GM12878 (cell line): ENCODE data around the gene MPHOSPH9. TPM values are rescaled to one million over a fixed set of nuclear protein-coding genes. Genes with fewer than 3 reads are reported as not detected.
A peak's percentile ranks its signal among the peaks of the same experiment; 100 is the strongest.

ENCODE experiments used
- CHD4 ChIP-seq: fragments of 200-600 bp; sonication (generic); IDR thresholded peaks from 2 replicates; pipeline ENCODE4 v1.6.1; 2016; ENCODE audit warnings: mild to moderate bottlenecking
- CREB1 ChIP-seq: IDR thresholded peaks from 2 replicates; pipeline ENCODE4 v1.6.1; 2012; ENCODE audit warnings: low read depth, mild to moderate bottlenecking, inconsistent platforms
- CREM ChIP-seq: IDR thresholded peaks from 2 replicates; pipeline ENCODE4 v1.6.1; 2014; ENCODE audit warnings: antibody characterized with exemption, low read depth
- DPF2 ChIP-seq: fragments of 450-650 bp; IDR thresholded peaks from 2 replicates; pipeline ENCODE4 v1.6.1; 2017; ENCODE audit warnings: mild to moderate bottlenecking
- E4F1 ChIP-seq: fragments of 450-650 bp; IDR thresholded peaks from 2 replicates; pipeline ENCODE4 v1.6.1; 2018; ENCODE audit warnings: borderline replicate concordance, mild to moderate bottlenecking; ENCODE audit not compliant: partially characterized antibody
- ESRRA ChIP-seq: IDR thresholded peaks from 2 replicates; pipeline ENCODE4 v1.6.1; 2012; ENCODE audit warnings: mild to moderate bottlenecking, low read length, improper control_type of control experiment
- IKZF1 ChIP-seq: fragments of 450-650 bp; conservative IDR thresholded peaks from 2 replicates; pipeline ENCODE4 v1.6.1; 2017; ENCODE audit warnings: antibody characterized with exemption, mild to moderate bottlenecking
- JUND ChIP-seq: IDR thresholded peaks from 2 replicates; pipeline ENCODE4 v1.6.1; 2012; ENCODE audit warnings: low read depth, mild to moderate bottlenecking, low read length, improper control_type of control experiment, moderate library complexity
- KAT2A ChIP-seq: conservative IDR thresholded peaks from 2 replicates; pipeline ENCODE4 v1.6.1; 2011; ENCODE audit warnings: low read depth, low read length; ENCODE audit not compliant: control insufficient read depth
- LARP7 ChIP-seq: fragments of 450-650 bp; IDR thresholded peaks from 2 replicates; pipeline ENCODE4 v1.6.1; 2017; ENCODE audit warnings: mild to moderate bottlenecking
- MEF2A ChIP-seq: IDR thresholded peaks from 2 replicates; pipeline ENCODE4 v1.6.1; 2011; ENCODE audit warnings: low read depth, mild to moderate bottlenecking, low read length, moderate library complexity; ENCODE audit not compliant: insufficient read depth
- MTA2 ChIP-seq: fragments of 450-650 bp; IDR thresholded peaks from 2 replicates; pipeline ENCODE4 v1.6.1; 2016; ENCODE audit warnings: low read depth, mild to moderate bottlenecking, moderate library complexity
- MYB ChIP-seq: fragments of 150-350 bp; IDR thresholded peaks from 2 replicates; pipeline ENCODE4 v1.6.1; 2014; ENCODE audit warnings: mild to moderate bottlenecking, low read depth, low read length, borderline replicate concordance
- NR2F1 ChIP-seq: fragments of 450-650 bp; conservative IDR thresholded peaks from 2 replicates; pipeline ENCODE4 v1.6.1; 2017; ENCODE audit warnings: mild to moderate bottlenecking
- NRF1 ChIP-seq: conservative IDR thresholded peaks from 2 replicates; pipeline ENCODE4 v1.6.1; 2011; ENCODE audit warnings: mild to moderate bottlenecking, low read depth, low read length, improper control_type of control experiment
- POLR2AphosphoS2 ChIP-seq: IDR thresholded peaks from 2 replicates; pipeline ENCODE4 v1.6.1; 2011; ENCODE audit warnings: low read depth, mild to moderate bottlenecking, low read length, improper control_type of control experiment, moderate library complexity
- SRF ChIP-seq, 2 experiments: IDR thresholded peaks; 2 replicates each; pipeline ENCODE4 v1.6.1; 2011; ENCODE audit warnings: low read depth in 2 of 2, low read length in 2 of 2, mild to moderate bottlenecking in 1 of 2, moderate library complexity in 1 of 2
- STAT1 ChIP-seq: fragments of 450-650 bp; conservative IDR thresholded peaks from 2 replicates; pipeline ENCODE4 v1.6.1; 2014; ENCODE audit warnings: antibody characterized with exemption, mild to moderate bottlenecking
- SUPT20H ChIP-seq: IDR thresholded peaks from 2 replicates; pipeline ENCODE4 v1.6.1; 2011; ENCODE audit warnings: low read depth, mild to moderate bottlenecking, low read length, moderate library complexity, borderline replicate concordance; ENCODE audit not compliant: control insufficient read depth
- TARDBP ChIP-seq: IDR thresholded peaks from 2 replicates; pipeline ENCODE4 v1.6.1; 2016; ENCODE audit warnings: borderline replicate concordance
- TCF3 ChIP-seq: IDR thresholded peaks from 2 replicates; pipeline ENCODE4 v1.6.1; 2012; ENCODE audit warnings: low read depth, mild to moderate bottlenecking, low read length, borderline replicate concordance; ENCODE audit not compliant: insufficient read depth
- ZBED1 ChIP-seq: IDR thresholded peaks from 2 replicates; pipeline ENCODE4 v1.6.1; 2016; ENCODE audit warnings: borderline replicate concordance
- ZNF207 ChIP-seq: fragments of 450-650 bp; IDR thresholded peaks from 2 replicates; pipeline ENCODE4 v1.6.1; 2014; ENCODE audit warnings: antibody characterized with exemption, mild to moderate bottlenecking, borderline replicate concordance
- ZNF217 ChIP-seq: fragments of 450-650 bp; IDR thresholded peaks from 2 replicates; pipeline ENCODE4 v1.6.1; 2017; ENCODE audit warnings: antibody characterized with exemption, mild to moderate bottlenecking
- ZNF274 ChIP-seq: IDR thresholded peaks from one replicate; pipeline ENCODE4 v1.8.0; 2011; ENCODE audit not compliant: insufficient read length, insufficient read depth
- ZNF384 ChIP-seq: IDR thresholded peaks from 2 replicates; pipeline ENCODE4 v1.6.1; 2012; ENCODE audit warnings: low read depth, mild to moderate bottlenecking, low read length, improper control_type of control experiment, borderline replicate concordance
- ZNF687 ChIP-seq: fragments of 450-650 bp; IDR thresholded peaks from 2 replicates; pipeline ENCODE4 v1.6.1; 2017; ENCODE audit warnings: mild to moderate bottlenecking, moderate library complexity
- ZSCAN29 ChIP-seq: fragments of 450-650 bp; IDR thresholded peaks from 2 replicates; pipeline ENCODE4 v1.6.1; 2017; ENCODE audit warnings: mild to moderate bottlenecking, moderate library complexity
- polyA plus RNA-seq, 11 experiments: library from polyadenylated mRNA; depleted of rRNA in 4 of 11; unstranded in 6 of 11; stranded (reverse) in 5 of 11; fragments of >200 nt; fragmentation: Nextera tagmentation in 4 of 11; fragmentation: Illumina TruSeq in 1 of 11; extraction: Ambion mirVana in 4 of 11; extraction: Trizol in 1 of 11; gene quantifications; 1 replicate in 1 of 11; 2 replicates in 10 of 11; pipeline versions ENCODE4 v1.2.1 to v1.2.3, GENCODE V29; 2011 to 2016; ENCODE audit warnings: inconsistent platforms in 2 of 11, missing spikeins in 2 of 11, low read depth in 1 of 11
- total RNA-seq, 4 experiments: library from RNA; depleted of rRNA in 3 of 4; stranded (reverse); fragments of >200 nt in 3 of 4; fragmentation: Illumina TruSeq in 1 of 4; extraction: Trizol in 1 of 4; gene quantifications; 2 replicates each; pipeline versions ENCODE4 v1.2.1 to v1.2.3, GENCODE V29; 2013 to 2021

Gene MPHOSPH9
- total and polyA plus RNA-seq, 10 of the 15 experiments (the other 5 are each of a cell fraction or from before 2014, with no cell fraction given), result 11.5 to 72.2 (median 45.7) TPM

- 0 out of 2 replicates have a peak, but pooled peaks have one; percentile 49 for TF ChIP-seq TCF3
- TF ChIP-seq NR2F1, result 0 out of 2 replicates have a peak, but pooled peaks have one; percentile 16
- TF ChIP-seq MEF2A, result 0 out of 2 replicates have a peak, but pooled peaks have one; percentile 44
- TF ChIP-seq POLR2AphosphoS2, result no peak
- TF ChIP-seq CREB1, result peak; percentile 98
- peak; percentile 85 for TF ChIP-seq MTA2
- TF ChIP-seq SRF (IDR thresholded peaks at IDR 0.05; ENCODE audit: low read depth in 2 of 2, low read length in 2 of 2), result no peak
- peak; percentile 59; the same call in 1 of the 2 replicates for TF ChIP-seq JUND
- no peak for TF ChIP-seq ZNF274
- no peak; the same call in 1 of the 2 replicates for TF ChIP-seq ZNF687
- TF ChIP-seq ZNF207, result no peak
- TF ChIP-seq STAT1, result no peak
- TF ChIP-seq LARP7, result no peak
- TF ChIP-seq NRF1, result no peak
- TF ChIP-seq DPF2, result peak; percentile 51
- TF ChIP-seq KAT2A, result no peak
- no peak for TF ChIP-seq CHD4
- TF ChIP-seq E4F1, result no peak
- TF ChIP-seq ZNF217, result 0 out of 2 replicates have a peak, but pooled peaks have one; percentile 15
- TF ChIP-seq ESRRA, result no peak
- peak; percentile 65 for TF ChIP-seq IKZF1
- TF ChIP-seq MYB, result no peak
- peak; percentile 61; the same call in 1 of the 2 replicates for TF ChIP-seq ZBED1
- TF ChIP-seq ZNF384, result peak; percentile 98
- TF ChIP-seq CREM, result peak; percentile 96
- no peak for TF ChIP-seq TARDBP
- TF ChIP-seq SUPT20H, result no peak
- TF ChIP-seq ZSCAN29, result no peak
Measured at GRCh38 chr12:123278101-123278627, 45.2 kb upstream of the MPHOSPH9 start (continued).
